Right lobe of liver (tissue), 6 donors: Measurements from ENCODE around the gene TMEM42. TPM values are rescaled to one million over a fixed set of nuclear protein-coding genes. Genes with fewer than 3 reads are reported as not detected.

Experiments
- ATAC-seq, 4 donors: fragments of 200-7000 bp; cut with Tn5 transposase; one replicate each; pipeline ENCODE4 v1.9.1; 2020; ENCODE audit warnings: mild to moderate bottlenecking in 4 of 4, moderate library complexity in 4 of 4
- DNase-seq, 3 donors: peaks; one replicate each; pipeline ENCODE4 v3.0.0-alpha.2; 2020
- H3K27ac ChIP-seq, 3 donors: fragments of 200-600 bp; one replicate each; pipeline ENCODE4 v1.8.0; 2022
- H3K27me3 ChIP-seq, 2 donors: fragments of 200-600 bp; one replicate each; pipeline ENCODE4 v1.8.0; 2022
- H3K36me3 ChIP-seq, 4 donors: fragments of 200-600 bp; sonication (generic) in 1 of 4; one replicate each; pipeline versions ENCODE4 v1.5.1 to v1.8.0; 2017 to 2022; ENCODE audit warnings: control low read depth in 1 of 4
- H3K4me1 ChIP-seq, 4 donors: fragments of 200-600 bp; sonication (generic) in 1 of 4; one replicate each; pipeline versions ENCODE4 v1.5.1 to v1.8.0; 2017 to 2022; ENCODE audit warnings: control low read depth in 1 of 4
- H3K4me3 ChIP-seq, 3 donors: fragments of 200-600 bp; one replicate each; pipeline ENCODE4 v1.8.0; 2022
- H3K9me3 ChIP-seq, 4 donors: fragments of 200-600 bp; sonication (generic) in 1 of 4; one replicate each; pipeline versions ENCODE4 v1.5.1 to v1.8.0; 2017 to 2022; ENCODE audit warnings: control low read depth in 1 of 4
- POLR2A ChIP-seq: fragments of 450-650 bp; IDR thresholded peaks from one replicate; pipeline ENCODE4 v1.6.1; 2017; ENCODE audit warnings: antibody characterized with exemption, mild to moderate bottlenecking
- WGBS: methylation state at CpG from one replicate; pipeline ENCODE4 v1.1.6; 2018; ENCODE audit warnings: low coverage, low lambda C conversion rate; ENCODE audit not compliant: insufficient coverage; ENCODE audit errors: missing lambda C conversion rate; 5-methylcytosine and 5-hydroxymethylcytosine counted together
- intact Hi-C, 2 donors: fragments of 100-400 bp; cut with DNase I; formaldehyde crosslinking; loops; one replicate each; pipeline versions ENCODE4 v1.11.2 to v1.14.1; 2022
- total RNA-seq, 6 experiments: library from RNA; depleted of rRNA in 2 of 6; stranded (reverse); fragments of >200 nt in 2 of 6; fragmentation: NEBNext Ultra II Directional in 3 of 6; extraction: Animal tissue kit (Norgen Biotek cat#: 25700) in 3 of 6; gene quantifications; one replicate each; pipeline versions ENCODE4 v1.1.0 to v1.2.4, GENCODE V29; 2016 to 2023
- TF ChIP-seq, protein P1 (sequence below), 4 donors: fragments of 200-600 bp in 3 of 4; fragments of 450-650 bp in 1 of 4; IDR thresholded peaks; one replicate each; pipeline versions ENCODE4 v1.5.1 to v1.8.0; 2016 to 2022; ENCODE audit warnings: antibody characterized with exemption in 4 of 4, mild to moderate bottlenecking in 2 of 4
- donor health status: DM: no; HTN: yes; CAD: no.
- donor health status: DM: no; HTN: no; CAD: no.
- donor health status: DM: no; HTN: no; CAD: no.
- donor health status: DM: no; HTN: yes; CAD: no.
- donor health status: DM: no; HTN: yes; CAD: no.

TMEM42 gene
- total RNA-seq, 6 experiments from 2014 or later: 4.9 to 10.9 (median 8.4) TPM

DNA sequence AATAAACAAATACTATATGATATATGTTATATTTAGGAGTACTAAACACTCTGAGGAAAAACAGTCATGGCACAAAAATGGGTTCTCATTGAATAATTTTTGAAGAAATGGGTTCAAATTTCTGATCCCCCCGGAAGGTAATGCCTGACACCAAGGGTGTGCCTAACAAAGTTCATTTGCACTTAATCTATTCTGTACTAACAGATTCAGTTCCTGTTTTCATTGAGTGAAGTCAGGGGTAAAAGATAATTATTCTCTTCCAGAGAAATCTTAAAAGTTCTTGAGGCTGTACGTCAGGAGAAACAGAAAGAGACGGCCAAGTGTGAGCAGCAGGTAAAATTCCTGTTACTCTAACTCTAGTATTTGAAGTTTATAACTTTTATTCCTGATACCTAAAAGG, 34.5 kb upstream of the TMEM42 start:
- WGBS: 82% methylated on average over 3 of the region's 3 CpGs
- no peaks in the 10 kb centered on the region for H3K27me3 ChIP-seq
- no peaks in the 10 kb centered on the region for H3K9me3 ChIP-seq
- ATAC-seq: no peak
- intact Hi-C loops: no loop called here
- no peak for DNase-seq
- H3K36me3 ChIP-seq: no peaks in the 10 kb centered on the region
- no peak for TF ChIP-seq POLR2A
- TF ChIP-seq, protein P1, sequence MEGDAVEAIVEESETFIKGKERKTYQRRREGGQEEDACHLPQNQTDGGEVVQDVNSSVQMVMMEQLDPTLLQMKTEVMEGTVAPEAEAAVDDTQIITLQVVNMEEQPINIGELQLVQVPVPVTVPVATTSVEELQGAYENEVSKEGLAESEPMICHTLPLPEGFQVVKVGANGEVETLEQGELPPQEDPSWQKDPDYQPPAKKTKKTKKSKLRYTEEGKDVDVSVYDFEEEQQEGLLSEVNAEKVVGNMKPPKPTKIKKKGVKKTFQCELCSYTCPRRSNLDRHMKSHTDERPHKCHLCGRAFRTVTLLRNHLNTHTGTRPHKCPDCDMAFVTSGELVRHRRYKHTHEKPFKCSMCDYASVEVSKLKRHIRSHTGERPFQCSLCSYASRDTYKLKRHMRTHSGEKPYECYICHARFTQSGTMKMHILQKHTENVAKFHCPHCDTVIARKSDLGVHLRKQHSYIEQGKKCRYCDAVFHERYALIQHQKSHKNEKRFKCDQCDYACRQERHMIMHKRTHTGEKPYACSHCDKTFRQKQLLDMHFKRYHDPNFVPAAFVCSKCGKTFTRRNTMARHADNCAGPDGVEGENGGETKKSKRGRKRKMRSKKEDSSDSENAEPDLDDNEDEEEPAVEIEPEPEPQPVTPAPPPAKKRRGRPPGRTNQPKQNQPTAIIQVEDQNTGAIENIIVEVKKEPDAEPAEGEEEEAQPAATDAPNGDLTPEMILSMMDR (IDR thresholded peaks at IDR 0.05): no peak
- H3K4me1 ChIP-seq: no peaks in the 10 kb centered on the region
- H3K4me3 ChIP-seq: no peak overlapping the region
- H3K27ac ChIP-seq: no peak overlapping the region

DNA sequence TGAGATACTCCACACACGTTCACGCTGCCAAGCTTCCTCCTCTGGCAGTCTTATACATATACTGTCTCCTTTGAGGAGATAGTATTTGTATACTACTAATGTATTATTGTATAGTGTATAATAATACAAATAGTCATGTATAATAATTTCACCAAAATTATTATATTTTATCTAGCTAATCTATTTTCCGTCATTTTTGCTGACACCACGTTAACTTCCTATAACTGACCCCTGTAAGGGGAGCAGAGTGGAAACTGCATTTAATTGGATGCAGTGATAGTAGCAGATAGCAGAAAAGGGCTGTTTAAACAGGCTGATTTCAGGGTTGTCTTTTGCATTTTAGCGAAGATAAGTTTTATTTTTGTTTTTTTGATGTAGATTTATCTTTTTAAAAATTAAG, 30.5 kb upstream of the TMEM42 start:
- no peaks in the 10 kb centered on the region for H3K36me3 ChIP-seq
- ATAC-seq (no peak), DNase-seq (no peak)
- no peak overlapping the region for H3K27ac ChIP-seq
- H3K4me3 ChIP-seq: no peak overlapping the region
- intact Hi-C loops: no loop called here
- no peak for TF ChIP-seq POLR2A
- TF ChIP-seq, protein P1 (IDR thresholded peaks at IDR 0.05): no peak
- no peaks in the 10 kb centered on the region for H3K4me1 ChIP-seq
- no peaks in the 10 kb centered on the region for H3K27me3 ChIP-seq
- H3K9me3 ChIP-seq: no peaks in the 10 kb centered on the region
- 92% methylated on average over 5 of the region's 5 CpGs for WGBS

DNA sequence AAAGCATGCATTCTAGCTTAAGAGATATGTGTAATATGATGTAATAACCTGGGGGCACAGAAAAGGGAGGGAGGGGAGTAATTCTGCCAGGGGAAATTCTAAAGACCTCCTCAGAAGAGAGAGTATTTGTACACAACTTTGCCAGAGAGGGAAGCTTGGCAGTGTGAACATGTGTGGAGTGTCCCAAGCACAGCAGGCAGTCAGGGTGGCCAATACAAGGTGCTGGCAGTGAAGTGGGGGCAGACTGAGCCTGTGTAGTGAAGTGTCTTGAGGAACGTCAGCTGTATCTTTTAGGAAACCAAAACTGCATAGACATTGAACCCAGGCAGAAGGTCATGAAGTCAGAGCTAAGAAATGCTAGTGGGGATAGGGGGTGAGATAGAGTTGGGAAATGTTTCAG, 29.7 kb upstream of the TMEM42 start:
- H3K4me1 ChIP-seq: no peaks in the 10 kb centered on the region
- DNase-seq (no peak), ATAC-seq (no peak)
- intact Hi-C loops: no loop called here
- H3K27me3 ChIP-seq: no peaks in the 10 kb centered on the region
- no peaks in the 10 kb centered on the region for H3K36me3 ChIP-seq
- H3K9me3 ChIP-seq: no peaks in the 10 kb centered on the region
- TF ChIP-seq, protein P1 (IDR thresholded peaks at IDR 0.05): no peak
- TF ChIP-seq POLR2A: no peak
- H3K27ac ChIP-seq: no peak overlapping the region
- 100% methylated on average over 1 of the region's 1 CpG for WGBS
- no peak overlapping the region for H3K4me3 ChIP-seq

DNA sequence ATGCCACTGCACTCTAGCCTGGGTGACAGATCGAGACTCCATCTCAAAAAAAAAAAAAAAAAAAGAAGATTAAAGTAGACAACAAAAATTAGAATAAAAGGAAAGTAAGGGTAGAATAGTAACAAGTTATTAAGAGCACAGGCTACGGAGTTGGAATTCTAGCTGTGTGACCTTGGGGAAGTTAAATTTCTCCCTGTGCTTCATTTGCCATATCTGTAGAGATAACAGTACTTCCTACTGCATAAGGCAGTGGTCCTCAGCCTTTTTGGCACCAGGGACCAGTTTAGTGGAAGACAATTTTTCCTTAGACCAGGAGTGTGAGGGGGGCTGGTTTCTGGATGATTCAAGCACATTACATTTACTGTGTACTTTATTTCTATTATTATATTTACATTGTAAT, 28.7 kb upstream of the TMEM42 start:
- no peaks in the 10 kb centered on the region for H3K4me1 ChIP-seq
- H3K27me3 ChIP-seq: no peaks in the 10 kb centered on the region
- no peak overlapping the region for H3K4me3 ChIP-seq
- 83% methylated on average over 2 of the region's 2 CpGs for WGBS
- TF ChIP-seq POLR2A: no peak
- TF ChIP-seq, protein P1 (IDR thresholded peaks at IDR 0.05): no peak
- DNase-seq: no peak
- H3K36me3 ChIP-seq: no peaks in the 10 kb centered on the region
- H3K27ac ChIP-seq: no peak overlapping the region
- no peaks in the 10 kb centered on the region for H3K9me3 ChIP-seq
- intact Hi-C loops: no loop called here
- no peak for ATAC-seq

DNA sequence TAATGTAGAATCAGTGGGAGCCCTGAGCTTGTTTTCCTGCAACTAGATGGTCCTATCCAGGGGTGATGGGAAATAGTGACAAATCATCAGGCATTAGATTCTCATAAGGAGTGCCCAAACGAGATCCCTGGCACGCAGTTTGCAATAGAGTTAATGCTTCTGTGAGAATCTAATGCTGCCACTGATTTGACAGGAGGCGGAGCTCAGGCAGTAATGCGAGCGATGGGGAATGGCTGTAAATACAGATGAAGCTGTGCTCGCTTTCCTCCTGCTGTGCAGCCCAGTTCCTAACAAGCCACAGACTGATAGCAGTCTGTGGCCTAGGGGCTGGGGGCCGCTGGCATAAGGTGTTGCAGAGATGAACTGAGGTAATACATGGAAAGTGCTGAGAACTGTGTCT, 28.3 kb upstream of the TMEM42 start:
- DNase-seq (no peak), ATAC-seq (no peak)
- intact Hi-C loops: no loop called here
- H3K9me3 ChIP-seq: no peaks in the 10 kb centered on the region
- H3K27me3 ChIP-seq: no peaks in the 10 kb centered on the region
- 100% methylated on average over 4 of the region's 7 CpGs for WGBS
- TF ChIP-seq, protein P1 (IDR thresholded peaks at IDR 0.05): no peak
- TF ChIP-seq POLR2A: no peak
- H3K27ac ChIP-seq: no peak overlapping the region
- H3K4me3 ChIP-seq: no peak overlapping the region
- no peaks in the 10 kb centered on the region for H3K4me1 ChIP-seq
- no peaks in the 10 kb centered on the region for H3K36me3 ChIP-seq
